A673 (cell line): ENCODE data around the gene FEM1C. TPM values are rescaled to one million over a fixed set of nuclear protein-coding genes. Genes with fewer than 3 reads are reported as not detected.

Experiments used
- BruUV-seq: library from RNA; stranded (reverse); fragments of 400-500 nt; replicated peaks from 2 replicates; lab custom pipeline; 2021; lab: Mats Ljungman, UMichigan
- CTCF ChIA-PET: fragments of 300-600 bp; sonication (Branson Sonifier 250); formaldehyde crosslinking; loops from one replicate; lab custom pipeline; 2022; ENCODE audit warnings: antibody characterized with exemption; lab: Charles Lee
- POLR2A ChIA-PET: fragments of 300-600 bp; sonication (Branson Sonifier 250); formaldehyde crosslinking; loops from one replicate; lab custom pipeline; 2022; ENCODE audit warnings: antibody characterized with exemption; ENCODE audit not compliant: low non-redundant PET; lab: Charles Lee
- DNase-seq: peaks from one replicate; pipeline ENCODE4 v3.0.0-alpha.2; 2015; ENCODE audit warnings: low spot score
- H3K27ac ChIP-seq: fragments of 200-600 bp; sonication (generic); 2 replicates; pipeline ENCODE4 v1.5.1; 2016; ENCODE audit warnings: mixed run types, low read depth, mild to moderate bottlenecking, mixed read lengths, antibody characterized with exemption, low read length; ENCODE audit not compliant: poor library complexity, severe bottlenecking
- H3K27me3 ChIP-seq: fragments of 200-600 bp; sonication (generic); replicated peaks from 2 replicates; pipeline ENCODE4 v1.6.1; 2017; ENCODE audit warnings: mixed run types, low read depth, mild to moderate bottlenecking, mixed read lengths, antibody characterized with exemption, low read length; ENCODE audit not compliant: insufficient read depth, poor library complexity
- H3K36me3 ChIP-seq: fragments of 200-600 bp; sonication (generic); 2 replicates; pipeline ENCODE4 v1.6.1; 2016; ENCODE audit warnings: mixed run types, mild to moderate bottlenecking, mixed read lengths, antibody characterized with exemption, low read length; ENCODE audit not compliant: insufficient read depth, poor library complexity, severe bottlenecking
- H3K4me1 ChIP-seq: fragments of 200-600 bp; sonication (generic); 2 replicates; pipeline ENCODE4 v1.6.1; 2017; ENCODE audit warnings: mixed run types, mild to moderate bottlenecking, mixed read lengths, antibody characterized with exemption, low read length; ENCODE audit not compliant: insufficient read depth, poor library complexity, severe bottlenecking
- H3K4me3 ChIP-seq: fragments of 200-600 bp; sonication (generic); 2 replicates; pipeline ENCODE4 v1.5.1; 2016; ENCODE audit warnings: low read depth, mixed run types, mild to moderate bottlenecking, mixed read lengths, low read length; ENCODE audit not compliant: poor library complexity, severe bottlenecking
- H3K9me3 ChIP-seq: fragments of 200-600 bp; sonication (generic); 2 replicates; pipeline ENCODE4 v1.6.1; 2016; ENCODE audit warnings: mixed run types, low read depth, mild to moderate bottlenecking, mixed read lengths, antibody characterized with exemption, low read length; ENCODE audit not compliant: poor library complexity, severe bottlenecking
- EZH2 ChIP-seq: fragments of 200-600 bp; sonication (generic); IDR thresholded peaks from 2 replicates; pipeline ENCODE4 v1.6.1; 2017; ENCODE audit warnings: borderline replicate concordance, low read depth, mild to moderate bottlenecking, mixed read lengths, antibody characterized with exemption, low read length; ENCODE audit not compliant: poor library complexity, severe bottlenecking
- intact Hi-C: fragments of 100-400 bp; cut with micrococcal nuclease; formaldehyde crosslinking; loops from one replicate; pipeline ENCODE4 v1.10.0; 2022; ENCODE audit not compliant: unreplicated experiment
- total RNA-seq: library from RNA; stranded (reverse); gene quantifications from 2 replicates; pipeline ENCODE4 v1.2.3, GENCODE V29; 2021
- TF ChIP-seq, protein P1 (sequence below): fragments of 300-800, 200-600 bp; sonication (generic); conservative IDR thresholded peaks from 2 replicates; pipeline ENCODE4 v1.5.1; 2017; ENCODE audit warnings: low read depth, mild to moderate bottlenecking, antibody characterized with exemption, low read length, moderate library complexity, mixed read lengths

The FEM1C gene
- total RNA-seq, 1 experiment from 2014 or later: 15.0 TPM

DNA sequence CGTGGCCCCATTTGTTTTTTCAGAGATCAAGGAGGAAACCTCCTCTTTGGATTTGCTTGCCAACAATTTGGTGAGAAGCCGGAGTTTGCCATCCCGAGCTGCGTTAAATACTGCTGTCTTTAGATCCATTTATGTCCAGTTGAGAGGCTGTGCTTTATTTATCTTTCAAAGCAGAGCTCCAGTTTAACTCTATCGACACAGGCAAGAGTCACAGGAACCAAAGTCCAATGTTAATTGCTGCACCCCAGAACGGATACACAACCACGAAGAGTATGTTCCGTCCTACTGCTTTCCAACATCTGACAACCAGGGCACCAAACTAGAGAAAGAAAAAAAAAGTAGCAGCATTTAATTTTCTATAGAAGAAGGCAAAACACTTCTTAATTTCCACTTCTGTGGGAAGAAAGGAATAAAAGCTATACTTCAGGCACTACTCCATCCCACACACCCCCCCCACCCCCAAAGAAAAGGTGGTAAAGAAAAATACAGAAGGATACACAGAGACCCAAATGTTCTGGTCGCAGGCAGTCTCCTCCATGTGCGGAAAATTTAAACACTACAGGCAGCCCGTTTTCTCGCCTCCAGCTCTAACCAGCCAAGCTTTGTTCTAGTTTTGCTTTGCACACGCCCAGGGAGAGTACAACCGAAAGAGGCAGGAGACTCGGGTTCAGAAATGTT is 1.1 kb downstream of the FEM1C start:
- Histone ChIP-seq H3K36me3 (peaks cover 32% of the 10 kb centered on the region), H3K27ac (peak overlapping the region; percentile 98), H3K9me3 (peaks cover 10% of the 10 kb centered on the region), H3K4me3 (peak overlapping the region; percentile 92), H3K27me3 (no peaks in the 10 kb centered on the region), H3K4me1 (peaks cover 3% of the 10 kb centered on the region)
- ChIA-PET POLR2A (interaction anchor here (0.9 kb wide), 2 partner anchors 247 to 631 kb away, joined by 3 to 6 read pairs; partner anchors contain the start of gene CCDC112), CTCF (no interaction called here)
- DNase-seq: peak; percentile 58
- intact Hi-C loops: loop anchor here (10.0 kb wide), 1 partner anchor 291 kb away; no protein-coding TSS in a partner anchor
- no peak for TF ChIP-seq EZH2
- TF ChIP-seq, protein P1, sequence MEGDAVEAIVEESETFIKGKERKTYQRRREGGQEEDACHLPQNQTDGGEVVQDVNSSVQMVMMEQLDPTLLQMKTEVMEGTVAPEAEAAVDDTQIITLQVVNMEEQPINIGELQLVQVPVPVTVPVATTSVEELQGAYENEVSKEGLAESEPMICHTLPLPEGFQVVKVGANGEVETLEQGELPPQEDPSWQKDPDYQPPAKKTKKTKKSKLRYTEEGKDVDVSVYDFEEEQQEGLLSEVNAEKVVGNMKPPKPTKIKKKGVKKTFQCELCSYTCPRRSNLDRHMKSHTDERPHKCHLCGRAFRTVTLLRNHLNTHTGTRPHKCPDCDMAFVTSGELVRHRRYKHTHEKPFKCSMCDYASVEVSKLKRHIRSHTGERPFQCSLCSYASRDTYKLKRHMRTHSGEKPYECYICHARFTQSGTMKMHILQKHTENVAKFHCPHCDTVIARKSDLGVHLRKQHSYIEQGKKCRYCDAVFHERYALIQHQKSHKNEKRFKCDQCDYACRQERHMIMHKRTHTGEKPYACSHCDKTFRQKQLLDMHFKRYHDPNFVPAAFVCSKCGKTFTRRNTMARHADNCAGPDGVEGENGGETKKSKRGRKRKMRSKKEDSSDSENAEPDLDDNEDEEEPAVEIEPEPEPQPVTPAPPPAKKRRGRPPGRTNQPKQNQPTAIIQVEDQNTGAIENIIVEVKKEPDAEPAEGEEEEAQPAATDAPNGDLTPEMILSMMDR: no peak
- BruUV-seq: TSS peak; percentile 31

DNA sequence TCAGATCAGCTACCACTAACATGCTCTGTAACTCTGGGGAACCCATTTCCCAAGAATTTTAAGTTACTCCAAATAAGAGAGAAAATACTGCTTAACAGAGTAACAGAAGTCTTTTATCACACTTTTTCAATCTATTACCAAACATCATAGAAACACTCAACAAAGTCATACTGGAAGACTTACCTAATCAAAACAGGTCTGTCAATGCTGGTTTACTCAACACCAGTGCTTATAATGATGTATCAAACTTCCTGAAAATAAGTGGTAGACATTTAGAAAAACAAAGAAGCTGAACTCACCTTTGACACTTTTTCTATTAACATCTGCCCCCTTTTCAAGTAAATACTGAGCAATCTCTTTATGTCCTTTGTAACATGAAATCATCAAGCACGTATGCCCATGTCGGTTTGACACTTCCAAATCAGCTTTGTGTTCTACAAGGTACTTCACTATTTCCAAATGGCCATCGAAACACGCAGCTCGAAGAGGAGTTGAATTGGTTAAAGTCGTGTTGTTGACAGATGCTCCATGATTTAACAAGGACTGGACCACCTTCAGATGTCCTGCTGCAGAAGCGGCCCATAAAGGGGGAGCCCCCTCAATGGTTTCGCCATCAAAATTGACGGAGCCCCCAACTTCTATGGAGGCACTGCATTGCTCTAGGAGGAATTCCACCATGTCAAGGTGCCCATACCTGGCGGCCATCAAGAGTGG is 1.8 kb downstream of the FEM1C start:
- Histone ChIP-seq H3K9me3 (peaks cover 10% of the 10 kb centered on the region), H3K36me3 (peaks cover 32% of the 10 kb centered on the region), H3K4me1 (peaks cover 3% of the 10 kb centered on the region), H3K4me3 (peak overlapping the region; percentile 92), H3K27me3 (no peaks in the 10 kb centered on the region), H3K27ac (no peak overlapping the region)
- CTCF ChIA-PET: no interaction called here
- POLR2A ChIA-PET: interaction anchor here (0.9 kb wide), 1 partner anchor 247 kb away, joined by 3 read pairs; the partner anchor contains the start of gene CCDC112
- intact Hi-C loops: loop anchor here (10.0 kb wide), 1 partner anchor 292 kb away; no protein-coding TSS in a partner anchor
- BruUV-seq: no TSS peak
- DNase-seq: no peak
- TF ChIP-seq EZH2: no peak
- TF ChIP-seq, protein P1: no peak

DNA sequence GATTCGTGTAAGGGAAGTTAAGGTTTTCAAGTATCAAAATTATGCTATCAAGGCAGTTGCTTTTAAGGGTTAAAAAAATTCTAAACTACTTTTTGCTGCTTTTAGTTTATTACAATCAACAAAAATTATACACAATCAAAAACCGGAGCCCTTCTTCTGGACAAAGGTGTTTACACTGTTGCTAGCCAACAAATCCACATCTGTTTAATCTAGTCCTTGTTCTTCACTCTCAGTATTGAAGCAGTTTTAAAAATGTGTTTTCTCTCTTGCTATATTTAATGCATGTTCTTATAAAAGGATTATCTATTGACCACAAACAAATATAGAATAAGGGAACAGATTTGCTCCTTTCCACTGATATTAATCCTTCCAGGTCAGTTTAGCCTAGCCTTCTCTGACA is 2.5 kb downstream of the FEM1C start:
- no TSS peak for BruUV-seq
- ChIA-PET CTCF (no interaction called here), POLR2A (no interaction called here)
- Histone ChIP-seq H3K4me1 (peaks cover 3% of the 10 kb centered on the region), H3K9me3 (peaks cover 10% of the 10 kb centered on the region), H3K27ac (no peak overlapping the region), H3K36me3 (peaks cover 32% of the 10 kb centered on the region), H3K4me3 (peak overlapping the region; percentile 92), H3K27me3 (no peaks in the 10 kb centered on the region)
- no peak for TF ChIP-seq EZH2
- TF ChIP-seq, protein P1: no peak
- intact Hi-C loops: loop anchor here (10.0 kb wide), 1 partner anchor 293 kb away; no protein-coding TSS in a partner anchor
- DNase-seq: no peak
